IPS-NIHi7 (cell line): Measurements from ENCODE around the gene SLC30A10.
"Not testable (repeated sequence)": the region's sequence is repeated elsewhere in the genome, so short reads cannot be mapped to it uniquely, and the experiment has no call there.

Source experiments
- DNase-seq: peaks from one replicate; pipeline ENCODE4 v3.0.0; 2012; ENCODE audit warnings: mixed read lengths; ENCODE audit errors: extremely low spot score

The SLC30A10 gene

GRCh38 chr1:219927956-219928790, at the start of gene SLC30A10:
Gene SLC30A10 (minus strand): TSS chr1:219928557. CDS start chr1:219928440, 117 bp downstream.
- DNase-seq: peak; percentile 62

- DNase-seq: no peak
These were observed 44.9 kb upstream of the SLC30A10 start for GRCh38 chr1:219973213-219973612.

GRCh38 chr1:219967361-219967760, 39.0 kb upstream of the SLC30A10 start:
- DNase-seq: no peak

- DNase-seq: no peak
These were observed 37.7 kb upstream of the SLC30A10 start for GRCh38 chr1:219966071-219966349.

- DNase-seq: no peak
These were observed 37.1 kb upstream of the SLC30A10 start for GRCh38 chr1:219965285-219966070.

GRCh38 chr1:219963432-219963831, 35.1 kb upstream of the SLC30A10 start:
- DNase-seq: no peak

GRCh38 chr1:219961684-219962083, 33.3 kb upstream of the SLC30A10 start:
- DNase-seq: no peak

GRCh38 chr1:219959540-219960203, 31.3 kb upstream of the SLC30A10 start:
- DNase-seq: no peak

GRCh38 chr1:219958875-219959417, 30.6 kb upstream of the SLC30A10 start:
- DNase-seq: no peak

- DNase-seq: no peak
These were observed 26.5 kb upstream of the SLC30A10 start for GRCh38 chr1:219954736-219955421.

- DNase-seq: no peak
These were observed 25.7 kb upstream of the SLC30A10 start for GRCh38 chr1:219954052-219954451.

- no peak for DNase-seq
These were observed 24.0 kb upstream of the SLC30A10 start for GRCh38 chr1:219952361-219952760.

- not testable (repeated sequence) for DNase-seq
These were observed 20.9 kb upstream of the SLC30A10 start for GRCh38 chr1:219949227-219949626.

GRCh38 chr1:219948766-219949165, 20.4 kb upstream of the SLC30A10 start:
- not testable (repeated sequence) for DNase-seq

- no peak for DNase-seq
These were observed 17.4 kb upstream of the SLC30A10 start for GRCh38 chr1:219945795-219946194.

- DNase-seq: no peak
These were observed 13.1 kb upstream of the SLC30A10 start for GRCh38 chr1:219941179-219942118.

- no peak for DNase-seq
These were observed 12.3 kb upstream of the SLC30A10 start for GRCh38 chr1:219940707-219941106.

GRCh38 chr1:219938706-219939105, 10.3 kb upstream of the SLC30A10 start:
- DNase-seq: no peak

- DNase-seq: not testable (repeated sequence)
These were observed 5.4 kb upstream of the SLC30A10 start for GRCh38 chr1:219933763-219934162.

GRCh38 chr1:219931033-219931432, 2.7 kb upstream of the SLC30A10 start:
- no peak for DNase-seq

GRCh38 chr1:219928791-219929118, 398 bp upstream of the SLC30A10 start:
- DNase-seq: no peak
